Karpas-422 (cell line): ENCODE measurements around the gene CHN2. TPM values are rescaled to one million over a fixed set of nuclear protein-coding genes. Genes with fewer than 3 reads are reported as not detected.
"Not testable (repeated sequence)": the region's sequence is repeated elsewhere in the genome, so short reads cannot be mapped to it uniquely, and the experiment has no call there.

ENCODE experiments used
- DNase-seq: peaks from one replicate; pipeline ENCODE4 v3.0.0-alpha.2; 2015
- H2AFZ ChIP-seq: fragments of 200-600 bp; sonication (generic); 2 replicates; pipeline ENCODE4 v1.6.1; 2014; ENCODE audit warnings: antibody characterized with exemption, low read length, mixed read lengths
- H3K27ac ChIP-seq: fragments of 200-600 bp; sonication (generic); 2 replicates; pipeline ENCODE4 v1.5.1; 2014; ENCODE audit warnings: mild to moderate bottlenecking, low read length, moderate library complexity
- H3K27me3 ChIP-seq: fragments of 200-600 bp; sonication (generic); 2 replicates; pipeline ENCODE4 v1.6.1; 2014; ENCODE audit warnings: low read length, mixed read lengths
- H3K36me3 ChIP-seq: fragments of 200-600 bp; sonication (generic); 2 replicates; pipeline ENCODE4 v1.6.1; 2014; ENCODE audit warnings: low read length, mixed read lengths; ENCODE audit not compliant: insufficient read depth
- H3K4me1 ChIP-seq: fragments of 200-600 bp; sonication (generic); 2 replicates; pipeline ENCODE4 v1.6.1; 2014; ENCODE audit warnings: mild to moderate bottlenecking, low read length, mixed read lengths
- H3K4me2 ChIP-seq: fragments of 200-600 bp; sonication (generic); 2 replicates; pipeline ENCODE4 v1.6.1; 2014; ENCODE audit warnings: low read length, low read depth, mild to moderate bottlenecking; ENCODE audit not compliant: poor library complexity, severe bottlenecking
- H3K4me3 ChIP-seq: fragments of 200-600 bp; sonication (generic); 2 replicates; pipeline ENCODE4 v1.5.1; 2014; ENCODE audit warnings: mild to moderate bottlenecking, antibody characterized with exemption, low read length, mixed read lengths
- H3K79me2 ChIP-seq: fragments of 200-600 bp; sonication (generic); 2 replicates; pipeline ENCODE4 v1.6.1; 2014; ENCODE audit warnings: mild to moderate bottlenecking, low read length, mixed read lengths
- H3K9ac ChIP-seq: fragments of 200-600 bp; sonication (generic); 2 replicates; pipeline ENCODE4 v1.6.0; 2014; ENCODE audit warnings: low read length
- H3K9me2 ChIP-seq: fragments of 200-600 bp; sonication (generic), shearing (Covaris generic); replicated peaks from 2 replicates; pipeline ENCODE4 v1.6.0; 2014; ENCODE audit warnings: mild to moderate bottlenecking, low read length, moderate library complexity; ENCODE audit not compliant: insufficient read depth
- H3K9me3 ChIP-seq: fragments of 300-700, 200-600 bp; sonication (generic); 2 replicates; pipeline ENCODE4 v1.6.1; 2014; ENCODE audit warnings: low read length, mixed read lengths
- H4K20me1 ChIP-seq: fragments of 200-600 bp; sonication (generic); 2 replicates; pipeline ENCODE4 v1.6.1; 2014; ENCODE audit warnings: mild to moderate bottlenecking, antibody characterized with exemption, low read length, low read depth; ENCODE audit not compliant: insufficient read depth
- total RNA-seq: library from RNA; depleted of rRNA; stranded (reverse); fragments of >200 nt; shearing (Covaris generic); gene quantifications from 2 replicates; pipeline ENCODE4 v1.2.3, GENCODE V29; 2014; ENCODE audit warnings: low replicate concordance

CHN2 gene
- total RNA-seq, 1 experiment from 2014 or later = 9.1 TPM

GRCh38 chr7:29258951-29259350, 64.4 kb downstream of the CHN2 start:
- Histone ChIP-seq H4K20me1 (no peaks in the 10 kb centered on the region), H3K9me3 (no peaks in the 10 kb centered on the region), H3K9ac (no peak overlapping the region), H3K36me3 (no peaks in the 10 kb centered on the region), H2AFZ (no peak overlapping the region), H3K79me2 (no peaks in the 10 kb centered on the region), H3K4me2 (no peak overlapping the region), H3K27ac (no peak overlapping the region), H3K4me3 (no peak overlapping the region), H3K9me2 (no peaks in the 10 kb centered on the region), H3K4me1 (peaks cover 27% of the 10 kb centered on the region), H3K27me3 (no peaks in the 10 kb centered on the region)
- peak; percentile 23 for DNase-seq

GRCh38 chr7:29262191-29262917, 67.8 kb downstream of the CHN2 start:
- no peaks in the 10 kb centered on the region for H3K4me1 ChIP-seq
- no peak overlapping the region for H3K4me2 ChIP-seq
- no peaks in the 10 kb centered on the region for H3K27me3 ChIP-seq
- no peak overlapping the region for H3K4me3 ChIP-seq
- no peaks in the 10 kb centered on the region for H3K36me3 ChIP-seq
- H3K9me2 ChIP-seq = no peaks in the 10 kb centered on the region
- H3K9ac ChIP-seq = no peak overlapping the region
- H4K20me1 ChIP-seq = no peaks in the 10 kb centered on the region
- H3K27ac ChIP-seq = no peak overlapping the region
- H3K9me3 ChIP-seq = no peaks in the 10 kb centered on the region
- H2AFZ ChIP-seq = no peak overlapping the region
- DNase-seq = no peak
- H3K79me2 ChIP-seq = no peaks in the 10 kb centered on the region

GRCh38 chr7:29263601-29264207, 69.1 kb downstream of the CHN2 start:
- not testable (repeated sequence) for H3K9me2 ChIP-seq, H3K36me3 ChIP-seq, H3K9me3 ChIP-seq, H3K79me2 ChIP-seq, H4K20me1 ChIP-seq, H3K27ac ChIP-seq, H3K4me2 ChIP-seq, H3K4me3 ChIP-seq, H3K4me1 ChIP-seq, DNase-seq, H3K9ac ChIP-seq, H2AFZ ChIP-seq, H3K27me3 ChIP-seq

GRCh38 chr7:29265208-29265923, 70.8 kb downstream of the CHN2 start:
- no peak overlapping the region for H3K9ac ChIP-seq
- no peak overlapping the region for H2AFZ ChIP-seq
- H3K9me2 ChIP-seq = no peaks in the 10 kb centered on the region
- no peaks in the 10 kb centered on the region for H3K27me3 ChIP-seq
- no peak overlapping the region for H3K4me3 ChIP-seq
- H3K36me3 ChIP-seq = no peaks in the 10 kb centered on the region
- no peaks in the 10 kb centered on the region for H4K20me1 ChIP-seq
- no peak overlapping the region for H3K27ac ChIP-seq
- no peaks in the 10 kb centered on the region for H3K79me2 ChIP-seq
- peaks cover 19% of the 10 kb centered on the region for H3K4me1 ChIP-seq
- no peaks in the 10 kb centered on the region for H3K9me3 ChIP-seq
- no peak for DNase-seq
- no peak overlapping the region for H3K4me2 ChIP-seq

- H3K9me3 ChIP-seq = no peaks in the 10 kb centered on the region
- H3K79me2 ChIP-seq = no peaks in the 10 kb centered on the region
- H3K4me3 ChIP-seq = no peak overlapping the region
- no peaks in the 10 kb centered on the region for H3K36me3 ChIP-seq
- H2AFZ ChIP-seq = no peak overlapping the region
- peak overlapping the region; percentile 92; the same call in 1 of the 2 replicates for H3K27ac ChIP-seq
- peaks cover 61% of the 10 kb centered on the region for H3K4me1 ChIP-seq
- H3K27me3 ChIP-seq = no peaks in the 10 kb centered on the region
- H3K4me2 ChIP-seq = no peak overlapping the region
- DNase-seq = no peak
- no peaks in the 10 kb centered on the region for H4K20me1 ChIP-seq
- no peaks in the 10 kb centered on the region for H3K9me2 ChIP-seq
- no peak overlapping the region for H3K9ac ChIP-seq
Observed at GRCh38 chr7:29269935-29270334, 75.4 kb downstream of the CHN2 start.

- peaks cover 69% of the 10 kb centered on the region for H3K4me1 ChIP-seq
- H3K4me2 ChIP-seq = peak overlapping the region; percentile 76
- H3K36me3 ChIP-seq = no peaks in the 10 kb centered on the region
- no peaks in the 10 kb centered on the region for H3K9me3 ChIP-seq
- peak; percentile 80 for DNase-seq
- H3K27ac ChIP-seq = peak overlapping the region; percentile 92
- peak overlapping the region; percentile 49 for H3K4me3 ChIP-seq
- no peaks in the 10 kb centered on the region for H4K20me1 ChIP-seq
- H3K9ac ChIP-seq = peak overlapping the region; percentile 72
- H2AFZ ChIP-seq = peak overlapping the region; percentile 31; the same call in 1 of the 2 replicates
- H3K9me2 ChIP-seq = no peaks in the 10 kb centered on the region
- no peaks in the 10 kb centered on the region for H3K79me2 ChIP-seq
- no peaks in the 10 kb centered on the region for H3K27me3 ChIP-seq
Observed at GRCh38 chr7:29270594-29271318, 76.2 kb downstream of the CHN2 start.

- Histone ChIP-seq H3K9me2 (no peaks in the 10 kb centered on the region), H3K36me3 (no peaks in the 10 kb centered on the region), H3K9ac (peak overlapping the region; percentile 72), H3K4me3 (peak overlapping the region; percentile 49), H3K9me3 (no peaks in the 10 kb centered on the region), H3K27me3 (no peaks in the 10 kb centered on the region), H4K20me1 (no peaks in the 10 kb centered on the region), H2AFZ (no peak overlapping the region), H3K4me1 (peaks cover 75% of the 10 kb centered on the region), H3K27ac (peak overlapping the region; percentile 92), H3K79me2 (no peaks in the 10 kb centered on the region), H3K4me2 (peak overlapping the region; percentile 76)
- peak; percentile 69 for DNase-seq
Observed at GRCh38 chr7:29271319-29271658, 76.7 kb downstream of the CHN2 start.

- Histone ChIP-seq H3K4me3 (peak overlapping the region; percentile 49; the same call in 1 of the 2 replicates), H3K4me1 (peaks cover 82% of the 10 kb centered on the region), H3K27ac (peak overlapping the region; percentile 92), H3K27me3 (no peaks in the 10 kb centered on the region), H3K79me2 (no peaks in the 10 kb centered on the region), H3K4me2 (peak overlapping the region; percentile 76), H4K20me1 (no peaks in the 10 kb centered on the region), H3K9ac (peak overlapping the region; percentile 72), H3K36me3 (no peaks in the 10 kb centered on the region), H3K9me2 (no peaks in the 10 kb centered on the region), H2AFZ (peak overlapping the region; percentile 21; the same call in 1 of the 2 replicates), H3K9me3 (no peaks in the 10 kb centered on the region)
- DNase-seq = no peak
Observed at GRCh38 chr7:29272057-29272456, 77.5 kb downstream of the CHN2 start.
